ENCODE measurements around the gene TMTC1.

GRCh38 chr12:29581631-29582030, 202.1 kb downstream of the TMTC1 start:
- TF ChIP-seq YY1 (IDR thresholded peaks at IDR 0.05; ENCODE audit: insufficient read depth, insufficient read length) (no peak), SUZ12 (IDR thresholded peaks at IDR 0.05; ENCODE audit: extremely low read depth, insufficient read depth, insufficient read length) (no peak), ZNF274 (IDR thresholded peaks at IDR 0.05; ENCODE audit: low read depth, low read length) (no peak)
